Right atrium auricular region (tissue), 2 donors: Measurements from ENCODE around the gene OR2D2. TPM values are rescaled to one million over a fixed set of nuclear protein-coding genes. Genes with fewer than 3 reads are reported as not detected.
"Not testable (repeated sequence)": the region's sequence is repeated elsewhere in the genome, so short reads cannot be mapped to it uniquely, and the experiment has no call there.

ENCODE experiments used
- DNase-seq: peaks from one replicate; pipeline ENCODE4 v3.0.0-alpha.2; 2019; ENCODE audit warnings: low spot score
- H3K27ac ChIP-seq, 2 donors: fragments of 200-600 bp; sonication (generic); 1 replicate in 1 of 2; 2 replicates in 1 of 2; pipeline ENCODE4 v1.5.1; 2016 to 2019
- H3K27me3 ChIP-seq, 2 donors: fragments of 200-600 bp; sonication (generic); one replicate each; pipeline versions ENCODE4 v1.5.1 to v1.6.0; 2017 to 2019
- H3K36me3 ChIP-seq: fragments of 200-600 bp; sonication (generic); one replicate; pipeline ENCODE4 v1.5.1; 2016
- H3K4me1 ChIP-seq, 2 donors: fragments of 200-600 bp; sonication (generic); one replicate each; pipeline versions ENCODE4 v1.5.1 to v1.6.0; 2017 to 2019
- H3K4me3 ChIP-seq, 2 donors: fragments of 200-600 bp; sonication (generic); 1 replicate in 1 of 2; 2 replicates in 1 of 2; pipeline ENCODE4 v1.5.1; 2017 to 2019; ENCODE audit warnings: mild to moderate bottlenecking in 1 of 2, moderate library complexity in 1 of 2
- H3K9me3 ChIP-seq, 2 donors: fragments of 200-600 bp; sonication (generic); one replicate each; pipeline ENCODE4 v1.5.1; 2019
- total RNA-seq, 2 donors: library from RNA; depleted of rRNA; stranded (reverse); fragments of >200 nt; gene quantifications; one replicate each; pipeline ENCODE4 v1.1.0, GENCODE V29; 2016
- TF ChIP-seq, protein P1 (sequence below), 2 donors: fragments of 200-600 bp; sonication (generic); IDR thresholded peaks; one replicate each; pipeline ENCODE4 v1.5.1; 2019; ENCODE audit warnings: antibody characterized with exemption in 2 of 2

The OR2D2 gene
- total RNA-seq, 2 donors from 2014 or later: not detected

- Histone ChIP-seq H3K4me1 (no peaks in the 10 kb centered on the region), H3K36me3 (no peaks in the 10 kb centered on the region), H3K4me3 (no peak overlapping the region), H3K27me3 (no peaks in the 10 kb centered on the region), H3K27ac (no peak overlapping the region), H3K9me3 (no peaks in the 10 kb centered on the region)
- TF ChIP-seq, protein P1, sequence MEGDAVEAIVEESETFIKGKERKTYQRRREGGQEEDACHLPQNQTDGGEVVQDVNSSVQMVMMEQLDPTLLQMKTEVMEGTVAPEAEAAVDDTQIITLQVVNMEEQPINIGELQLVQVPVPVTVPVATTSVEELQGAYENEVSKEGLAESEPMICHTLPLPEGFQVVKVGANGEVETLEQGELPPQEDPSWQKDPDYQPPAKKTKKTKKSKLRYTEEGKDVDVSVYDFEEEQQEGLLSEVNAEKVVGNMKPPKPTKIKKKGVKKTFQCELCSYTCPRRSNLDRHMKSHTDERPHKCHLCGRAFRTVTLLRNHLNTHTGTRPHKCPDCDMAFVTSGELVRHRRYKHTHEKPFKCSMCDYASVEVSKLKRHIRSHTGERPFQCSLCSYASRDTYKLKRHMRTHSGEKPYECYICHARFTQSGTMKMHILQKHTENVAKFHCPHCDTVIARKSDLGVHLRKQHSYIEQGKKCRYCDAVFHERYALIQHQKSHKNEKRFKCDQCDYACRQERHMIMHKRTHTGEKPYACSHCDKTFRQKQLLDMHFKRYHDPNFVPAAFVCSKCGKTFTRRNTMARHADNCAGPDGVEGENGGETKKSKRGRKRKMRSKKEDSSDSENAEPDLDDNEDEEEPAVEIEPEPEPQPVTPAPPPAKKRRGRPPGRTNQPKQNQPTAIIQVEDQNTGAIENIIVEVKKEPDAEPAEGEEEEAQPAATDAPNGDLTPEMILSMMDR (IDR thresholded peaks at IDR 0.05): no peak
- no peak for DNase-seq
These were observed 35.4 kb downstream of the OR2D2 start for GRCh38 chr11:6856871-6857270.

- Histone ChIP-seq H3K27ac (no peak overlapping the region), H3K36me3 (no peaks in the 10 kb centered on the region), H3K4me3 (no peak overlapping the region), H3K4me1 (no peaks in the 10 kb centered on the region), H3K9me3 (no peaks in the 10 kb centered on the region), H3K27me3 (no peaks in the 10 kb centered on the region)
- DNase-seq: no peak
- TF ChIP-seq, protein P1 (IDR thresholded peaks at IDR 0.05): no peak
These were observed 36.2 kb downstream of the OR2D2 start for GRCh38 chr11:6855971-6856541.

DNA sequence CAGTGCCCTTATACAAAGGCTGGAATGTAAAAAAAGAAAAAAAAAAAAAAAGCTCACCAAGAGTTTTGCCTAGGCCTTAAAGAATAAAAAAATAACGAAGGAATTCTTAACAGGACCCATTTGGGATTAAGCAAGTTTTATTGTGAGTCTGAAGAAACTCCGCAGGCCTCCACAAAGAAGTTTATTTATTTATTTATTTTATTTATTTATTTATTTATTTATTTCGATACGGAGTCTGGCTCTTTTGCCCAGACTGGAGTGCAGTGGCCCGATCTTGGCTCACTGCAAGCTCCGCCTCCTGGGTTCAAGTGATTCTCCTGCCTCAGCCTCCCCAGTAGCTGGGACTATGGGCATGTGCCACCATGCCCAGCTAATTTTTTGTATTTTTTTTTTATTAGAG is 37.5 kb downstream of the OR2D2 start:
- not testable (repeated sequence) for H3K4me3 ChIP-seq, H3K27ac ChIP-seq, H3K4me1 ChIP-seq, H3K36me3 ChIP-seq, DNase-seq, H3K9me3 ChIP-seq, H3K27me3 ChIP-seq

GRCh38 chr11:6850526-6850925 is 41.8 kb downstream of the OR2D2 start:
- no peaks in the 10 kb centered on the region for H3K36me3 ChIP-seq
- H3K9me3 ChIP-seq: no peaks in the 10 kb centered on the region
- TF ChIP-seq, protein P1 (IDR thresholded peaks at IDR 0.05): no peak
- DNase-seq: no peak
- no peak overlapping the region for H3K4me3 ChIP-seq
- H3K4me1 ChIP-seq: no peaks in the 10 kb centered on the region
- H3K27me3 ChIP-seq: no peaks in the 10 kb centered on the region
- no peak overlapping the region for H3K27ac ChIP-seq

DNA sequence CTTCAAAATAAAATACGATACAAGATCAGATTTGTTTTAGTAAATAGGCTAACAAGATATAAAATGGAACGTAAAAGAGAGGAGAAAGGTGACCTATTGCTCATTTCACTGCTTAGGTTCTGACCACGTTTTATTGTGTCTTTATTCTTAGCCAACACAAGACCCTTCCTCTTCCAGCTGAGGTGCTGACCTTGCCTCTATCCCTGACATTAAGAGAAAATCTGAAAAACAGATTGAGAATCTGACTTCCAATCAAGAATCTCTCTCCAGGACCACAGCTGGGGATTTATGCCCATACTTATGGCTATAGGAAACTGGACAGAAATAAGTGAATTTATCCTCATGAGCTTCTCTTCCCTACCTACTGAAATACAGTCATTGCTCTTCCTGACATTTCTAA is 46.9 kb downstream of the OR2D2 start, which contains the start of gene OR10A5:
Gene OR10A5, plus strand, starts transcription at position 301 of the 400 bp plus-strand sequence. Its CDS starts 0 bp downstream, at position 301.
- TF ChIP-seq, protein P1 (IDR thresholded peaks at IDR 0.05): no peak
- H3K27me3 ChIP-seq: no peaks in the 10 kb centered on the region
- no peak within 1 kb of the TSS for H3K4me3 ChIP-seq
- H3K27ac ChIP-seq: no peak within 1 kb of the TSS
- no peaks in the 10 kb centered on the region for H3K36me3 ChIP-seq
- no peak for DNase-seq
- no peaks in the 10 kb centered on the region for H3K9me3 ChIP-seq
- no peaks in the 10 kb centered on the region for H3K4me1 ChIP-seq

- DNase-seq: no peak
- Histone ChIP-seq H3K4me1 (no peaks in the 10 kb centered on the region), H3K36me3 (no peaks in the 10 kb centered on the region), H3K27ac (no peak overlapping the region), H3K9me3 (no peaks in the 10 kb centered on the region), H3K27me3 (no peaks in the 10 kb centered on the region), H3K4me3 (no peak overlapping the region)
- TF ChIP-seq, protein P1 (IDR thresholded peaks at IDR 0.05): no peak
These were observed 47.9 kb downstream of the OR2D2 start for GRCh38 chr11:6844356-6844755.
